ENCODE results near the gene GNB5. TPM values are rescaled to one million over a fixed set of nuclear protein-coding genes. Genes with fewer than 3 reads are reported as not detected.
"Not testable (repeated sequence)": the region's sequence is repeated elsewhere in the genome, so short reads cannot be mapped to it uniquely, and the experiment has no call there.

The GNB5 gene
- total RNA-seq, 2 donors from 2014 or later = 26.8 to 38.8 TPM

GRCh38 chr15:52093539-52094510, 97.4 kb downstream of the GNB5 start:
- no peaks in the 10 kb centered on the region for H3K4me1 Mint-ChIP-seq (ENCODE audit: low read depth)
- ATAC-seq (replicated peaks in 1 of 2) = no peak

DNA sequence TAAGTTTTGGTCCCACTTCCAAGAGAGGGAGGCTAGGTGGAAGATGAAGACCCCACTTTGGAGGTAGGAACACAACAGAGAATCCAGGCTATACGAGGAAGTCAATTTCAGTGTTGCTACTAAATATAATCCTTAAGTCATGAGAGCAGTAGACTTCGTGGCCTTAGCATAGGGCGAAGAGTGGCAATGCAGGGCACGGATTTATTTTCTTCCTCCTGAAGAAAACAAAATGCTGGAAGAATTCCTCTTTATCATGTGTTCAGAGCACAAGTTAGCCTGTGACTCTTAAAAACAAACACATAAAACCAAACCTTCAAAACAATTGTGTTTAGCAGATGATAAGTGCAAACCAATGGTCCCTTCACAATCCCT, 98.0 kb downstream of the GNB5 start:
- peaks cover 7 to 8% of the 10 kb centered on the region in 2 donors for H3K9me3 Mint-ChIP-seq
- H3K4me3 Mint-ChIP-seq = no peak overlapping the region
- DNase-seq (no peak), ATAC-seq (replicated peaks in 1 of 2) (no peak)
- no peaks in the 10 kb centered on the region for H3K4me1 Mint-ChIP-seq (ENCODE audit: low read depth)
- H3K27ac Mint-ChIP-seq = no peak overlapping the region
- no peaks in the 10 kb centered on the region for H3K27me3 Mint-ChIP-seq (ENCODE audit: low read depth)
- H3K36me3 Mint-ChIP-seq (ENCODE audit: insufficient read depth in 2 of 2) = peaks cover 7 to 11% of the 10 kb centered on the region in 2 donors

More at GRCh38 chr15:52093539-52094510, 97.4 kb downstream of the GNB5 start:
- Mint-ChIP-seq H3K9me3 (peaks cover 7 to 8% of the 10 kb centered on the region in 2 donors), H3K4me3 (no peak overlapping the region), H3K36me3 (ENCODE audit: insufficient read depth in 2 of 2) (peaks cover 7 to 11% of the 10 kb centered on the region in 2 donors), H3K27me3 (ENCODE audit: low read depth) (no peaks in the 10 kb centered on the region), H3K27ac (no peak overlapping the region)
- no peak for DNase-seq

DNA sequence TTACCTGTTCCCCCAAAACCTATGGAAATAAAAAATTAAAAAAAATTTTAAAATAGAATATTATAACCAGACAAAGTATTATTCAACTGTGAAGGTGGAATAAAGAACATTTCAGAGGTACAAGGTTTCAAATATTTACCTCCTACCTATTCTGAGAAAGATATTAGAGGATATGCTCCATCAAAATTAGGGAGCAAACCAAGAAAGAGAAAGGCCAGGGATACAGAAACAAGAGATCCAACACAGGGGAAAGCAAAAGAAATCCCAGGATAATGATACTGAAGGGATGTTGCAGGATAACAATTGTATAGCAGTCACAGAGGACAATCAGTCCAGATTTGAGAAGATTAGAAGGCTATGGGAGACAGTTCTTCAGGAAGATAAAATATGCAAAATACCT, 101.0 kb downstream of the GNB5 start:
- H3K4me3 Mint-ChIP-seq = no peak overlapping the region
- H3K4me1 Mint-ChIP-seq (ENCODE audit: low read depth) = no peaks in the 10 kb centered on the region
- DNase-seq (no peak), ATAC-seq (replicated peaks in 1 of 2) (no peak)
- no peak overlapping the region for H3K27ac Mint-ChIP-seq
- no peaks in the 10 kb centered on the region for H3K27me3 Mint-ChIP-seq (ENCODE audit: low read depth)
- H3K36me3 Mint-ChIP-seq (ENCODE audit: insufficient read depth in 2 of 2) = peaks cover 7 to 11% of the 10 kb centered on the region in 2 donors
- peaks cover 7 to 8% of the 10 kb centered on the region in 2 donors for H3K9me3 Mint-ChIP-seq

DNA sequence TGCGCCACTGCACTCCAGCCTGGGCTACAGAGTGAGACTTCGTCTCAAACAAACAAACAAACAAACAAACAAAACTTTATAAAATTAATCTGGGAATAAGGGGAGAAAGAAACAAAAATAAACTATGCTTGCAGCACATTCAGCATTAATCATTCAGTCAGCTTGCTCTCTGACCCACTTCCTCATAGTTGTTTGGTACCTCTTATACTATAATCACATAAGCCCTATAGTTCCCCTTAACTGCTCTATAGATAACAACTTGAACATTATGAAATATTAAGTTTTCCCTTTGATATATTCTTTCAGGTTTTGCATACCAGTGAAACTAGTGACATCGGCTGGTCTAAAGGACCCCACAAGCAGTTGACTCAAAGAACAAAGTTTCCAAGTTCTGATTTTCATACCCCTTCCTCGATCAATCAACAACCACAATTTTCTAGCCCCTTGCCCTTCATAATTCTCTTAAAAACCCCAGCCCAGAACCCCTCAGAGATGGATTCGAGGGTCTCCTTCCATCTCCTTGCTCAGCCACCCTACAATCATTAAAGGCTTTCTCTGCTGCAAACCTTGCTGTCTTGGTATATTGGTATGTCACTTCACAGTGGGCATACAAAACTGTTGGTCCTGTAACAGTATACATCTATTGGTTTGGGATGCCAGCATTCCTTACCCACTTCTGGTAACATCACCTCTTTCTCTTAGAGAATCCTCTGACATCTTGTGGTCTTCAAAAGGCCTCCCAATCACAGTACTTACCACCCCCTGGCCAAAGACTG, 105.0 kb downstream of the GNB5 start:
- H3K27me3 Mint-ChIP-seq (ENCODE audit: low read depth) = no peaks in the 10 kb centered on the region
- H3K36me3 Mint-ChIP-seq (ENCODE audit: insufficient read depth in 2 of 2) = peaks cover 7 to 11% of the 10 kb centered on the region in 2 donors
- DNase-seq (no peak), ATAC-seq (replicated peaks in 1 of 2) (no peak)
- no peak overlapping the region for H3K4me3 Mint-ChIP-seq
- H3K9me3 Mint-ChIP-seq = peaks cover 7 to 8% of the 10 kb centered on the region in 2 donors
- no peak overlapping the region for H3K27ac Mint-ChIP-seq
- H3K4me1 Mint-ChIP-seq (ENCODE audit: low read depth) = peaks cover 18% of the 10 kb centered on the region

DNA sequence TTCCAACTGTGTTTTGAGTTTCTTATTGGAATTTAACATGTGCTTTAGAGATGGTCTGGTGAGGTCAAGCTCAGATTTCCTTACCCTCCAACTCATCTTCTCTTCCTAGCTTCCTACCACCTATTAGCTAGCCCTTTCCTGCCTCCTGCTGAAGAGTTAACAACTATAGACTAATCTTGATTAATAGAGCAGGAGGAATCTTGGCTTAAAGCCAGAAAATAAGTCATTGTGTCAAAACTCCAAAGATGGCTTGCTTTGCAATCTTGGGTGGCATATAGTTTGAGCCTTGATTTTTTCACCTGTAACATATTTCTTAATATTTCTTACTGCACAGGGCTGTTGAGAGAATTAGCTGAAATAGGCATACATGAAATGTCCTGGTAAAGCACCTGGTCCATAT, 105.9 kb downstream of the GNB5 start:
- Mint-ChIP-seq H3K27me3 (ENCODE audit: low read depth) (no peaks in the 10 kb centered on the region), H3K4me3 (no peak overlapping the region), H3K36me3 (ENCODE audit: insufficient read depth in 2 of 2) (peaks cover 6 to 7% of the 10 kb centered on the region in 2 donors), H3K27ac (no peak overlapping the region), H3K4me1 (ENCODE audit: low read depth) (peaks cover 18% of the 10 kb centered on the region), H3K9me3 (peaks cover 6% of the 10 kb centered on the region in 2 donors)
- DNase-seq = no peak
- ATAC-seq (replicated peaks in 1 of 2) = no peak

DNA sequence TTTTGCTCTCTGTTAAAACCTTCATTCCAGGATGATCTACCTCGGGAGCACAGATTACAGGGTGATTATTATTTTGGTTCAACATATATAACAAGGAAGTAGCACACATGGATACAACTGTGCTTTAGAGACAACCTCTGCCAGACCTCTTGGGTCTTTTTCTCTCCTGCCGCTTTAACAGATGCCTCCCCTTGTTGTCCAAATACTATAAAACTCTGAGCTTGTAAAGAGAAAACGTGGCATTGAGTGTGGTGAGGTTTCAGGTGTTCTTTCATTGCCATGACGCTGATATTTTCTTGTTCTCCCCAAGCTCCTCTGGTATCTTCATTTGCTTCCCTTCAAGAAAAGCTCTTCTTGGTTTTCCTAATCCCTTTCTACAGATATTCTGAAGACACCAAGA, 107.6 kb downstream of the GNB5 start:
- Mint-ChIP-seq H3K4me1 (ENCODE audit: low read depth) (peaks cover 27% of the 10 kb centered on the region), H3K27ac (no peak overlapping the region), H3K36me3 (ENCODE audit: insufficient read depth in 2 of 2) (no peaks in the 10 kb centered on the region), H3K27me3 (ENCODE audit: low read depth) (no peaks in the 10 kb centered on the region), H3K9me3 (no peaks in the 10 kb centered on the region), H3K4me3 (no peak overlapping the region)
- no peak for DNase-seq
- no peak for ATAC-seq (replicated peaks in 1 of 2)

DNA sequence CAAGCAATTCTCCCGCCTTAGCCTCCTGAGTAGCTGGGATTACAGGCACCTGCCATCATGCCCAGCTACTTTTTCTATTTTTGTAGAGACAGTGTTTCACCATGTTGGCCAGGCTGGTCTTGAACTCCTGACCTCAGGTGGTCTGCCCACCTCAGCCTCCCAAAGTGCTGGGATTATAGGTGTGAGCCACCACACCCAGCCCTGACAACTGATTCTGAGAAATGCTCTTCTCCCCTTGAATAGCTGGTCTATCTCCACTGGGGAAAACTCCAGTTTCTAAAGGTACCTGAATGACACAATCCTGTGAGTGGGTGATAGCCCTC, 108.2 kb downstream of the GNB5 start:
- not testable (repeated sequence) for H3K36me3 Mint-ChIP-seq (ENCODE audit: insufficient read depth in 2 of 2); ATAC-seq (replicated peaks in 1 of 2); H3K9me3 Mint-ChIP-seq; H3K27ac Mint-ChIP-seq; DNase-seq; H3K4me3 Mint-ChIP-seq; H3K27me3 Mint-ChIP-seq (ENCODE audit: low read depth)
- peaks cover 29% of the 10 kb centered on the region for H3K4me1 Mint-ChIP-seq (ENCODE audit: low read depth)

GRCh38 chr15:52082197-52083036, 108.8 kb downstream of the GNB5 start:
- H3K27ac Mint-ChIP-seq = no peak overlapping the region
- DNase-seq (no peak), ATAC-seq (replicated peaks in 1 of 2) (peak in 1 of 2 donors; percentile 25)
- H3K9me3 Mint-ChIP-seq = no peaks in the 10 kb centered on the region
- H3K4me1 Mint-ChIP-seq (ENCODE audit: low read depth) = peaks cover 32% of the 10 kb centered on the region
- no peaks in the 10 kb centered on the region for H3K36me3 Mint-ChIP-seq (ENCODE audit: insufficient read depth in 2 of 2)
- no peaks in the 10 kb centered on the region for H3K27me3 Mint-ChIP-seq (ENCODE audit: low read depth)
- no peak overlapping the region for H3K4me3 Mint-ChIP-seq

DNA sequence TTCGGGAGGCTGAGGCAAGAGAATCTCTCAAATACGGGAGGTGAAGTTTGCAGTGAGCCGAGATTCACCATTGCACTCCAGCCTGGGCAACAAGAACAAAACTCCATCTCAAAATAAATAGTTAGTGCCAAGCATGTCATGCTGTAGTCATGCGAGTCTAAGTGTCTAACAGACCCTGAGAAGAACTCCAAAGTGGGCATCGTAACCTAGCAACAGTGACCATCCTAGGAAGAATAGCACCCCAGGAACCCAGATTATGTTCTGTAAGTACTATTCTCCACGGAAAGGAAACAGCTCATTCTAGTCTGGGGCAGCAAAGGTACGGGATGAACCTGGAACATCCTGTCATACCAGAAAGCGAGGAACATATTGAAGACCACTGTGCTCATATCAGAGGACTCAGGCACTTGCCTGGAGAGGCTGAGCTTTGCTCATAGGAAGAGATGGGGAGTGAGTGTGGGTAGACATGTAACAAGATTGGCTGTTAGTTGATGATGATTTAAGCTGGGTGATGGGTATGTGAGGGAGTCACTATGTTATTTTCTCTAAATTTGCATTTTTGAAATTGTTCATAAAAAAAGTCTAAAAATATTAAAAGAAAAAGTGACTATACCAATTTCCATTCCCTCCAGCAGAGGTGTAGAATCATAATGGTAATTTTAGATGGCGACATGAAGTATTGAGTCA, 110.3 kb downstream of the GNB5 start:
- no peak for ATAC-seq (replicated peaks in 1 of 2)
- Mint-ChIP-seq H3K27ac (no peak overlapping the region), H3K27me3 (ENCODE audit: low read depth) (no peaks in the 10 kb centered on the region)

GRCh38 chr15:52080031-52080430, 111.2 kb downstream of the GNB5 start:
- Mint-ChIP-seq H3K36me3 (ENCODE audit: insufficient read depth in 2 of 2) (no peaks in the 10 kb centered on the region), H3K4me3 (no peak overlapping the region), H3K4me1 (ENCODE audit: low read depth) (peaks cover 43% of the 10 kb centered on the region), H3K9me3 (no peaks in the 10 kb centered on the region), H3K27ac (no peak overlapping the region), H3K27me3 (ENCODE audit: low read depth) (no peaks in the 10 kb centered on the region)
- no peak for ATAC-seq (replicated peaks in 1 of 2)
- no peak for DNase-seq

More for the DNA sequence above, 110.3 kb downstream of the GNB5 start:
- no peaks in the 10 kb centered on the region for H3K9me3 Mint-ChIP-seq
- H3K36me3 Mint-ChIP-seq (ENCODE audit: insufficient read depth in 2 of 2) = no peaks in the 10 kb centered on the region
- H3K4me1 Mint-ChIP-seq (ENCODE audit: low read depth) = peaks cover 43% of the 10 kb centered on the region
- no peak overlapping the region for H3K4me3 Mint-ChIP-seq
- no peak for DNase-seq

DNA sequence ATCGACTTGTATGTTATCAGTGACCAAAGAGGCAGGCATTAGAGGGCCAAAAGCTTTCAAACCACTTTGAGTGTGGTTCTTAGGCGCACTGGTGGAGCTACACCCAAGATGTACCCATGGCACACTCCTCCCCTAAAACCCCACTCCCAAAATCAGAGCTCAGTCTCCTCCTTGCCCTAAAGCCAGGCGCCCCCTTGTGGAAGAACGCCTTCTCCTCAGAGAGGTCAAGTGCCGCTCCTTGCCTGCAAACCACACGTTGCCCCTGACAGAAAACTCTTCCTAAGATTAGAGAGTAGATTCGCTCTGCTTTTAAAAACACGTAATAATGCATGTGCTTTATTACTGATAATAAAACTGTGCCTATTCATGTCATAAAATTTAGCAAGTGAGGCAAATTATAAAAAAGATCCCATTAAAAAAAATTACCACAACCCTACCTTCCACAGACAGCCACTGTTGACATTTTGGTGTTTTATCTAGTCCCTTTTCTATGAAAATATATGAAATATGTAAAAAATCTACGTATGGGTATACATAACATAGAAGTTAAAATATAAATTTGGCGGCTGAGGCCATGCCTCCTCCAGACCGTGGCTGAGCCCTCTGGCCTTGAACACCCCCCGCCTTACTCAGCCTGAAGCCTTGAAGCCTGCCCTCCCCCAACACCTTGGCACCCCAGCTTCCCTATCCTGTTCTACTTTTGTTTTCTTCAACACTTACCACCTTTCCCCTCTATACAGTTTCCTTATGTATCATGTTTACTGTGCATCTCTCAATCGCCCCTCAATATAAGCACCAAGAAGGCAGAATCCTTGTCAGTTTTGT, 112.1 kb downstream of the GNB5 start:
- peak; percentile 72 to 82 for ATAC-seq (replicated peaks in 1 of 2)
- H3K27ac Mint-ChIP-seq = peak overlapping the region; percentile 8
- no peaks in the 10 kb centered on the region for H3K36me3 Mint-ChIP-seq (ENCODE audit: insufficient read depth in 2 of 2)
- no peak overlapping the region for H3K4me3 Mint-ChIP-seq
- no peaks in the 10 kb centered on the region for H3K9me3 Mint-ChIP-seq
- H3K4me1 Mint-ChIP-seq (ENCODE audit: low read depth) = peaks cover 43% of the 10 kb centered on the region
- peak; percentile 88 to 89 for DNase-seq
- no peaks in the 10 kb centered on the region for H3K27me3 Mint-ChIP-seq (ENCODE audit: low read depth)
